Epithelial cell of proximal tubule (primary cell): Measurements from ENCODE around the gene EFHD2. TPM values are rescaled to one million over a fixed set of nuclear protein-coding genes. Genes with fewer than 3 reads are reported as not detected.
"Not testable (repeated sequence)": the region's sequence is repeated elsewhere in the genome, so short reads cannot be mapped to it uniquely, and the experiment has no call there.

ENCODE experiments used
- DNase-seq: peaks from one replicate; pipeline ENCODE4 v3.0.0-alpha.2; 2011; ENCODE audit warnings: low read depth
- H3K4me3 ChIP-seq: 2 replicates; pipeline ENCODE4 v1.5.1; 2011; ENCODE audit warnings: low read depth, mild to moderate bottlenecking, low read length
- total RNA-seq: library from RNA; depleted of rRNA; stranded (reverse); fragments of >200 nt; gene quantifications from 2 replicates; pipeline ENCODE4 v1.2.3, GENCODE V29; 2015
- TF ChIP-seq, protein P1 (sequence below): conservative IDR thresholded peaks from 2 replicates; pipeline ENCODE4 v1.5.1; 2012; ENCODE audit warnings: low read depth, mild to moderate bottlenecking, low read length

The EFHD2 gene
- total RNA-seq, 1 donor from 2014 or later = 122 TPM

DNA sequence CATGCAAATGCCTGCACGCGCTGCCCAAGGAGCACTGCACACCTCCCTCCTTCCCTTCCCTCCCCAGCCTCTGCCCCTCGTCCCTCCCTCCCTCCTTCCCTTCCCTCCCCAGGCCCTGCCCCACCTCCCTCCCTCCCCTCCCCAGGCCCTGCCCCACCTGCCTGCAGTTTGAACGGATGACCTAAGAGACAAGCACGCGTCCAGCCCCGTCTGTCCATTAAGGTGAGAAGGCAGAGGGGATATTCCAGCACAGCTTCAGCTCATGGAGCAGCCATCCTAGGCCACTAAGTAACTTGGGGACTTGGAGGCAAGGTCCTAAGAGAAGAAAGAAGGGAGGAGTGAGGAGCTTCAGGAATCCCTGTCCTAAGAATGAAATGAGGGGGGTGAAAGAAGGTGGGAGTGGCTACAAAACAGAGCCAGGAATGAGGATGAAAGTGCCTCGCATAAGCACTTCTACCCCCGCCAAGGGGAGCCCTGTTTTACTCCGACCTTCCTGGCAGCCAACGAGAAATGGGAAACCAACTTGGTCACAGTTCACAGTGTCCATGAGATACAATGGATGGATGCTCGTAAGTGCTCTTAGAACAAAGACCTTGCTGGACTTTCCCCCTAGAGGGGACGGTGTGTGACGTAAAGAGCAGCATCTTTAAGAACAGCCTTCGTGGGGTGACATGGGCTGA, 21.3 kb upstream of the EFHD2 start:
- no peak overlapping the region for H3K4me3 ChIP-seq
- no peak for DNase-seq
- TF ChIP-seq, protein P1, sequence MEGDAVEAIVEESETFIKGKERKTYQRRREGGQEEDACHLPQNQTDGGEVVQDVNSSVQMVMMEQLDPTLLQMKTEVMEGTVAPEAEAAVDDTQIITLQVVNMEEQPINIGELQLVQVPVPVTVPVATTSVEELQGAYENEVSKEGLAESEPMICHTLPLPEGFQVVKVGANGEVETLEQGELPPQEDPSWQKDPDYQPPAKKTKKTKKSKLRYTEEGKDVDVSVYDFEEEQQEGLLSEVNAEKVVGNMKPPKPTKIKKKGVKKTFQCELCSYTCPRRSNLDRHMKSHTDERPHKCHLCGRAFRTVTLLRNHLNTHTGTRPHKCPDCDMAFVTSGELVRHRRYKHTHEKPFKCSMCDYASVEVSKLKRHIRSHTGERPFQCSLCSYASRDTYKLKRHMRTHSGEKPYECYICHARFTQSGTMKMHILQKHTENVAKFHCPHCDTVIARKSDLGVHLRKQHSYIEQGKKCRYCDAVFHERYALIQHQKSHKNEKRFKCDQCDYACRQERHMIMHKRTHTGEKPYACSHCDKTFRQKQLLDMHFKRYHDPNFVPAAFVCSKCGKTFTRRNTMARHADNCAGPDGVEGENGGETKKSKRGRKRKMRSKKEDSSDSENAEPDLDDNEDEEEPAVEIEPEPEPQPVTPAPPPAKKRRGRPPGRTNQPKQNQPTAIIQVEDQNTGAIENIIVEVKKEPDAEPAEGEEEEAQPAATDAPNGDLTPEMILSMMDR = no peak

DNA sequence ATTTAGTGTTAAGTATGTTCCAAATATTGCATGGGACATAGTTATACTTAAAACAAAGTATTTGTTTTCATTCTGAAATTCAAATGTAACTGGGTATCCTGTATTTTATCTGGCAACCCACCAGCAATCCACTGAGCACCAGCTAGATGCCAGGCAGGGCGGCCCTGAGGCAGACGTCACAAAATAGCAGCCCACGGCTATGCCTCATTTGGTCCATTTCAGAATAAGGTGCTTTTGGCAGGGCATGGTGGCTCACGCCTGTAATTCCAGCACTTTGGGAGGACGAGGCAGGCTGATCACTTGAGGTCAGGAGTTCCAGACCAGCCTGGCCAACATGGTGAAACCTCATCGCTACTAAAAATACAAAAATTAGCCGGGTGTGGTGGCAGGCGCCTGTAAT, 19.9 kb upstream of the EFHD2 start:
- DNase-seq, H3K4me3 ChIP-seq: not testable (repeated sequence)

DNA sequence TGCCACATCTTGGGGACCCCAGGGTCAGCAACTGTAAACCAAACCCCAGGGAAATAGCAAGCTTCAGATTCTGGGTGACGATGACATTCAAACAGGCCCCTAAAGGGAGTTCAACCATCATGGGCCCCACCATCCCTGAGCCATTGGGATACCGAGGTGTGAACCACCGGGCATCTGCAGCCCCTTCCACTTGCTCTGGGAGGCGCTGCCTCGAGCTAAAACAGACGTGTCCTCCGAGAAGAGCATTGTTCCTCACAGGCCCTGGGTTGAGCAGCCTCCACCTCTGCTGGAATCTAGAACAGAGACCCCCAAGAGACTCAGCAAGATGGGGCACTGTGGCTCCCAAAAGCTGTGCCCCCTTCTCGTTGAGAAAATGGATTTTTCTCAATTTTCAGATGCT, 19.0 kb upstream of the EFHD2 start:
- TF ChIP-seq, protein P1 = no peak
- DNase-seq = no peak
- no peak overlapping the region for H3K4me3 ChIP-seq

DNA sequence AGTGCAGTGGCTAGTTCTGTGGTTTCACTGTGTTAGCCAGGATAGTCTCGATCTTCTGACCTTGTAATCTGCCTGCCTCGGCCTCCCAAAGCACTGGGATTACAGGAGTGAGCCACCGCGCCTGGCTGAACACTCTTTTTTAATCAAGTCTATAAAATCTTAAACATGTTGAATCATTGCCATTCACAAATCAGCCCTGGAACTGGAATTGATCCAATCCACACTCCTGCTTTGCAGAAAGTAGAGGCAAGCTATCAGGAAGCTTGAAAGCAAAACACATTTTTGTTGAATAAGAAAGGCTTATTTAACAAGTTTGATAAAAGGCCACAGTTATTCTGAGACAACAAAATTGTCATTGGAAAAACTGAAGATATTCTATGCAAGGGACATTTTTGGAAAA, 18.3 kb upstream of the EFHD2 start:
- TF ChIP-seq, protein P1 = no peak
- H3K4me3 ChIP-seq = no peak overlapping the region
- DNase-seq = no peak

- no peak for DNase-seq
- no peak overlapping the region for H3K4me3 ChIP-seq
- TF ChIP-seq, protein P1 = no peak
Observed at GRCh38 chr1:15393475-15394257, 16.0 kb upstream of the EFHD2 start.

- no peak for DNase-seq
- no peak overlapping the region for H3K4me3 ChIP-seq
- TF ChIP-seq, protein P1 = no peak
Observed at GRCh38 chr1:15394258-15394690, 15.4 kb upstream of the EFHD2 start.

DNA sequence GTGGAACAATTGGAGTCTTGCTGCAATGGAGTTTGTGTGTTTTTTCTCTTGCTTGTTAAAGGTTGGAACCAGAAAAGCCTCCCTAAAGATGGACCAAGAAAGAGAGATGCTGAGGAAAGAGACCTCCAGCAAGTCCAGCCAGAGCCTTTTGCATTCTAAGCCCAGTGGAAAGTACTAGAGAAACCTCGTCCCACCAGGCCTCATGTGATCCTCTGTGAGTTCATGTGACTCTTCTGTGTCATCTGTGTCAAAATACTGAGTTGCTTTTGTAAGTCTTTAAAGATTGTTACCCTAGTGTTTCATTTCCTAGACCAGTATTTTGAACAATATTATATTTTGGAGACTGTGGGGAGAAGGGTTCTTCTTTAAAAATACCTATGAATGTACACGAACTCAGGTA, 12.5 kb upstream of the EFHD2 start:
- TF ChIP-seq, protein P1 = no peak
- H3K4me3 ChIP-seq = no peak overlapping the region
- no peak for DNase-seq
